Measurements from ENCODE around the gene ZNF580.

GRCh38 chr19:55692681-55693081 lies 51.9 kb downstream of the ZNF580 start:
- TF ChIP-seq, protein P1, sequence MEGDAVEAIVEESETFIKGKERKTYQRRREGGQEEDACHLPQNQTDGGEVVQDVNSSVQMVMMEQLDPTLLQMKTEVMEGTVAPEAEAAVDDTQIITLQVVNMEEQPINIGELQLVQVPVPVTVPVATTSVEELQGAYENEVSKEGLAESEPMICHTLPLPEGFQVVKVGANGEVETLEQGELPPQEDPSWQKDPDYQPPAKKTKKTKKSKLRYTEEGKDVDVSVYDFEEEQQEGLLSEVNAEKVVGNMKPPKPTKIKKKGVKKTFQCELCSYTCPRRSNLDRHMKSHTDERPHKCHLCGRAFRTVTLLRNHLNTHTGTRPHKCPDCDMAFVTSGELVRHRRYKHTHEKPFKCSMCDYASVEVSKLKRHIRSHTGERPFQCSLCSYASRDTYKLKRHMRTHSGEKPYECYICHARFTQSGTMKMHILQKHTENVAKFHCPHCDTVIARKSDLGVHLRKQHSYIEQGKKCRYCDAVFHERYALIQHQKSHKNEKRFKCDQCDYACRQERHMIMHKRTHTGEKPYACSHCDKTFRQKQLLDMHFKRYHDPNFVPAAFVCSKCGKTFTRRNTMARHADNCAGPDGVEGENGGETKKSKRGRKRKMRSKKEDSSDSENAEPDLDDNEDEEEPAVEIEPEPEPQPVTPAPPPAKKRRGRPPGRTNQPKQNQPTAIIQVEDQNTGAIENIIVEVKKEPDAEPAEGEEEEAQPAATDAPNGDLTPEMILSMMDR (IDR thresholded peaks at IDR 0.05), result no peak
- no peak for TF ChIP-seq POLR2A (IDR thresholded peaks at IDR 0.05)

Data from heart left ventricle (tissue), 13 donors.